Measurements from ENCODE around the gene CFH.
"Not testable (repeated sequence)": the region's sequence is repeated elsewhere in the genome, so short reads cannot be mapped to it uniquely, and the experiment has no call there.

Gene CFH

DNA sequence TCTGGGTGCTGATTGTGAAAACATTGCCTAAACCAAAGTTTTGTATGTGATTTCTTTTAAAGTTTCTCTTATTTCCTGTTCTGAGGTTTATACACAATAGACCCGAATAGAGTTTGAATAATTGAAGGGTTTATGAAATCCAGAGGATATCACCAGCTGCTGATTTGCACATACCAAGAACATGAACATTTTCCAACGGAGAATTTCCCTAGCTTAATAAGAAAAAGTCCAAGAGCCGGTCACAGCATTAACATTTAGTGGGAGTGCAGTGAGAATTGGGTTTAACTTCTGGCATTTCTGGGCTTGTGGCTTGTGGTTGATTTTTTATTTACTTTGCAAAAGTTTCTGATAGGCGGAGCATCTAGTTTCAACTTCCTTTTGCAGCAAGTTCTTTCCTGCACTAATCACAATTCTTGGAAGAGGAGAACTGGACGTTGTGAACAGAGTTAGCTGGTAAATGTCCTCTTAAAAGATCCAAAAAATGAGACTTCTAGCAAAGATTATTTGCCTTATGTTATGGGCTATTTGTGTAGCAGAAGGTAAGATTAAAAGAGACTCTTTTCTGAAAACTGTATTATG, at the start of gene CFH:
TSS of gene CFH (plus strand) at position 407 of the 579 bp plus-strand sequence. CDS start at position 482, 75 bp downstream.
- no peak for DNase-seq

DNA sequence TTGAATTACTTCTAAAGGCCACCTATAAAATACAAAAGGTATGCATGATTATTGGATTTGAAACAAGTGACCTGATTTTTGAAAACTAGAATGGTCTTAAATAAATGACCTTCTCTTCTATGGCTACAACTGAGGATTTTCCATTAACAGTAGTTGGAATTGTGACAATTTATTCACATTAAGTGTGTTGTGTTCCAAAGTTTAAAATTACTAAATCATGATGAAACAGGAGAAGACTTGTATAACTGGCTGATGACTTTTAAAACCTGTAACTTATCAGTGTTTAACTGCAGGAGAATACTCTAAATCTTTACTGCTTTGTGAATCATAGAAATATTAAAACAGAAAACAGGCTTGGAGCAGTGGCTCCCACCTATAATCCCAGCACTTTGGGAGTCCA, 48.2 kb upstream of the CFH start:
- no peak for DNase-seq

DNA sequence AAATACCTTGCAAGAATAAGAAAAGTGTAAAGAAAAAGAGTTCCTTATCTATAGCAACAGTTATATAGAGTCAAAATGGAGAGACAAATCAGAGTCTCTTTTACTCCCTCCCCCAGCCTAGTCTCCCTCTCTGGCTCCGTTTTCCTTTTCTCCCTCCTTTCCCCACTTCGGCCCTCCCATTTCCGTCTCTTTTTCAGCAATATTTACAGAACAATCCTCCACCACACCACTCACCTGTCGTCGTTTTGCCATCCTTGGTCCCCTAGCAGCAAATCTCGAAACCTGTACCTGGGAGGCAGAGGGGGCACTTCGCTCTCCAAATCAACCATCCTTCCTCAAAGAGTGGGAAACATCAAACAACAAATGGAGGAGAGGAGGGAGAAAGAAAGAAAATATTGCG, 43.9 kb upstream of the CFH start:
- DNase-seq = no peak

DNA sequence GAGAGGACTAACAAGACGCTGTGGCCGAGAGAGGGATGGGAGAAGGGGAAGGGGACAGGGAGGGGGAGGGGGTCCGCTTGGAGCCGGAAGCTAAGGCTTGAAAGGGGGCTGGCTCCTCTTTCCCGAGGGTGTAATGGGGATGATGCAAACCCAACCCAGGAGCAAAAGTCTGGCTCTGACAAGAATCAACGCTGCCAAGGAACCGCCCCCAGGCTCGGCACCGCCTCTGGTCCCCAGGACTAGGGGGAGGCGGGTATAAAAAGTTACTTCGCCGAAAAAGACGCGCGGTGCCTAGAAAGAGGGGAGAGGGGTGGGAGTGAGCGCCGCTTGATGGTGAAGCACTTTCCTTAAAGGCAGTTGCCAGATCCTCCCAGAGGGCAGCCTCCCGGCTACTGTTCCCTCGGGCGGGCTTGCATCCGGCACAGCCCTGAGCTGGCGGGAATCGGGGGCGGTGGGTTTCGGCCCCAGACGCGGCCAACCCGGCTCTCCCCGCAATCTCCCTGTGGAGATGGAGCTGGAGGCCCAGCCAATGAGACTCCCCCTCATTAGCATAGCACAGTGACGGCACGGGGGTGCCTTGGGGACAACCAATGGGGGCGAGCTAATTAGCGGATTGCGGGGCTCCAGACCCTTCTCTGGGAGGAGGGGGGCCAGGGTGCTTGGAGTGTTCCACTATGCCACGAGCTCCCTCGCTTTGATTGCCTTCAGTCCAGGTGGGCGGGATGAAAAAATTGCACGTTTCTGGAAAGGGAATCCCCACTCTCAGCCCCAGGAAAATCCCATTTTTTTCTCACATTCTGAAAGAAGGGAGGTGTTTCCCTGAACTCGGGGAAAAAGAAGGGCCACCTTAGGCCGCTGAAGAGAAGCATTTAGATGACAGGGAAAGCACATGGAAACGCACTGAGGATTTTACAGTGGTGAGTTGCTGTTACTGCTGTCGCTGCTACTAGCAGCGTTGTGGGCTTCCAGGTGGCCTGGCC, 43.2 kb upstream of the CFH start, which contains the start of gene KCNT2:
TSS of gene KCNT2 (minus strand) at position 51 of the 980 bp plus-strand sequence. CDS start 131 bp downstream, outside the sequence.
- DNase-seq = peak; percentile 28

DNA sequence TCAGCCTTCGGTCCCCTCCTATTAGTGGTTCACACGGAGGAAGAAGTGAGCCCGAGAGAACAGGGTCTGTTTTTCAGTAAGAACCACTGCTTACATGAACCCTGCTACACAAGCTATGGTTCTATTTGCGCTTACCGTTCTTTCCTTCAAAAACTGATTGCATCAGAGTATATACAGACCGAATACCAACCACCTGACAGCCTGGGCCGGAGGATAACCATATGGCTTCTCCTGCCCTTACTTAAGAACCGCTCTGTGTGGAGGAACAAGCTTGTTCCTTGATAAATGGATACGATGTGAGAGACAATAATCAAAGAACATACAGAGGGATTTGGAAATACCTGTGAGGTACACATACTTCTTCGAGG, 42.5 kb upstream of the CFH start:
- DNase-seq = no peak

DNA sequence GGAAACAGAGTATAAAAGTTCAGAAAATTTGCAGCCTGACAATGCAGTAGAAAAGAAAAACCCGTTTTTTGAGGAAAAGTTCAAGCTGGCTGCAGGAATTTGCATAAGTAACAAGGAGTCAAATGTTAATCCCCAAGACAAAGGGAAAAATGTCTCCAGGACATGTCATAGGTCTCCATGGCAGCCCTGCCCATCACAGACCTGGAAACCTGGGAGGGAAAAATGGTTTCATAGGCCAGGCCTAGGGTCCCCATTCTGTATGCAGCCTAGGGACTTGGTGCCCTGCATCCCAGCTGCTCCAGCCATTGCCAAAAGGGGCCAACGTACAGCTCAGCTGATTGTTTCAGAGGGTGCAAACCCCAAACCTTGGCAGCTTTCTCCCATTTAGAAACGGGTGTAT, 40.0 kb upstream of the CFH start:
- DNase-seq = no peak

DNA sequence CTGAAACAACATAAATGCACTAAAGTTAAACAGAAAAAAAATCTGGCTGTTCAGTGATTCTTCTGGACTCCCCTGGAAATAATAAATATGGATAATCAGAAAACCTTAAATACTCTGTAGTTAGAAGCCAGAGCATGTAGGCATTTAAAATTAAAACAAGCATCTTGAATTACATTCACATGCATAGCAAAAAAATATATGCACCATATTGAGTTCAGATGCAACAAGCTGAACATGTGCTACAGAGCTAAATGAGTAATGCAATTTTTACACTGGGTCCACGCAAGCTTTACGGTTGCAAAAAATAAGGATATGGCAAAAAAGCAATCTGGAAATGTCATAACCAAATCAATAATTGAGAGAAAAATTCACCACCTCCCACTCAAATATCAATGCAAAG, 32.1 kb upstream of the CFH start:
- DNase-seq = no peak

DNA sequence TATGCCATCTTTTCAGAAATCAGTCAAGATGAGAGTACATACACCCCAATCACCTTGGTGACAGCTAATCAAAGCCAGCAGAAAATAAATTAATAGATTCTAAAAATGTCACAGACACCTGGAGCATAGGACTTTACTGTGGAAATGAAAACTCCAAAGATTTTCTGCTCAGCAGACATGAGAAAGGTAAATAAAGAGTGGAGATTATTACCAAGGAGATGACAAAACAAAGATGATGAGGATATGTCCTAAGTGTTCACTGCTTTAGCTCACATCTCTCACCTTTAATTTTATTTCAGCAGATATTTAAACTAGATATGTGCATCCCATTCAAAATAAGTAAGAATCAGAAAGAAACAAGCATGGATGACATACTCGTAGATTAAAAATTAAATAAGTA, 28.8 kb upstream of the CFH start:
- no peak for DNase-seq

DNA sequence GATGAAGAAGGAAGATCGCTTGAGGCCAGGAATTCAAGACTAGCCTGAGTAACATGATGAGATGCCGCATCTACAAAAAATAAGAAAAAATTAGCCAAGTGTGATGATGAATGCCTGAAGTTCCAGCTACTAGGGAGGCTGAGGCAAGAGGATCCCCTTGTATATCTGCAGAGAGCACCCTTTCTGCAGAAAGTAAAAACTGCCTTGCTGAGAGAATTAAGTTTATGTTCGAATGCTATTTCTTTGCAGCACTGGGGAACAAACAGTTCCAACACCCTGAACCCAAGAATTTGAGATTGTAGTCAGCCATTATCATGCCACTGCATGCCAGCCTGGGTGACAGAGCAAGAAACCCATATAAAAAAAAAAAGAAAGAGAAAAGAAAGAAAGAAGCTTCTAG, 23.0 kb upstream of the CFH start:
- DNase-seq = no peak

DNA sequence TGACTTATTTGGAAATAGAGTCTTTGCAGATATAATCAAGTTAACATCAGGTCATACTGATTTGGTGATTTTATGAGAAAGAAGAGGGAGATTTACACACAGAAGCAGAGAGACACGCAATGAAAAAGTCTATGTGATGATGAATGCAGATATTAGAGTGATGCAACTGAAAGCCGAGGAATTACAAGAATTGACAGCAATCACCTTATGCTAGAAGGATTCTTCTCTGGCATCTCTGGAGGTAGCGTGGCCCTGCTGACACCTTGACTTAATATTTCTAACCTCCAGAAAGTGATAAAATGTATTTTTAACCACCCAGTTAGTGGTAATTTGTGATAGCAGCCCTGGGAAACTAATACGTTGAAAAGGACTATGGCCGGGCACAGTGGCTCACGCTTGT, 14.2 kb upstream of the CFH start:
- DNase-seq = no peak

DNA sequence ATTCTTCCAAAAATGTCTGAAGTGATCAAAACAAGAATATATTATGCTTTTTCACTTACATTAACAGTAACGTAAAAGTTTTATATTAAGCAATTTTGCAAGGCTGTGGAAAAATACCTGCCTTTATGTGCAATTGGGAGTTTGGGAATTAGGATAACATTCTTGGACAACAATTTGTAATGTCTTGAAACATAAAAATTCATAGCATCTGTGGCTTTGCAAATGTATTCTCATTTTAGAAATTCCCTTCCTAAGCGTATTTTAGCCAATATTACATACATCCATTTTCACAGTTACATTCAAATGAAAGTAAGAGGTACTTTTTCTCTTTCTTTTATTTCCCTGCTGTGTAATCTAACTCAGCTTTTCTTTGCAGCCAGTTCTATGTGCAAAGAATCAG, 13.4 kb upstream of the CFH start:
- DNase-seq = no peak

DNA sequence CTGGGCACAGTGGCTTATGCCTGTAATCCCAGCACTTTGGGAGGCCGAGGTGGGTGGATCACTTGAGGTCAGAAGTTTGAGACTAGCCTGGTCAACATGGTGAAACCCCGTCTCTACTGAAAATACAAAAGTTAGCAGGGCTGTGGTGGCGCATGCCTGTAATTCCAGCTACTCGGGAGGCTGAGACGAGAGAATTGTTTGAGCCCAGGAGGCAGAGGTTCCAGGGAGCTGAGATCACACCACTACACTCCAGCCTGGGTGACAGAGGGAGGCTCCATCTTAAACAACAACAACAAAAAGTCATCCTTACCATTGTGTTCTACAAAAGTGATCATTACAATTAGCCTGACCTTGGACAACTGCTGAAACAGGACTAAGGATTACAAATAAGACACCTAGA, 12.6 kb upstream of the CFH start:
- not testable (repeated sequence) for DNase-seq

DNA sequence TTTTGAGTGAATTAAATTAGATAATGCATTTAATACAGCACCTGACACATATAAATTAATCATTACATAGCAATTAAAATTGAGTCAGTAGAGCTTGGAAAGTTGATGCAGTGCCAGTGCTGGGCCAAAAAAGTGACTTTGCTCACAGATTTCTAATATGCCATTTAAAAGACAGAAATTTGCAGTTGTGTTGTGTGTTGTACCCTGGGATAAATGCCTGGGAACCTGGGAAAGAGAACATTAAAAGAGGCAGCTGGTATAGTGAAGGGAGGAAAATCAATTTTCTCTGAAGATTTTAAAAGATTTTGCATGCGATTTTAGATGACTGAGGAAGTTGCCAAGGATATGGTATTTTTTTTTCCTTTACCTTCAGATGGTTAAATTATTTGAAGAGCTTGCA, 10.9 kb upstream of the CFH start:
- no peak for DNase-seq

DNA sequence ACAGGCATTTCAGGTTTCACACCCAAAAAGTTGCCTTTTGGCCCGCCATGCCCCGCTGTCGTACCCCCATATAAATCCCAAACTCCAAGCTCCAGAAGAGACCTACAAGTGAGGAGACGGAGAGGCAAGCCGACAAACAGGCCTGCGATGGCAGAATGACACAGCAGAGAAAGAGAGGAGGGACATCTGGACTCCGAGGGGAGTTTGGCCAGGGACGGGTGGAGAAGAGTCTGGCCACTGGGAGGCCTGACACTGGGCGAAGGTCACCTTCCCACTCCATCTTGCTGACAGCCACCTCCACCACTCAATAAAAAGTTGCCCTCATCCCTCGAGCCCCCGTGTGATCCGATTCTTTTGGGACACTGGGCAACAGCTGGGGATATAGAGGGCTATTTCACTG, 1.9 kb upstream of the CFH start:
- no peak for DNase-seq

DNA sequence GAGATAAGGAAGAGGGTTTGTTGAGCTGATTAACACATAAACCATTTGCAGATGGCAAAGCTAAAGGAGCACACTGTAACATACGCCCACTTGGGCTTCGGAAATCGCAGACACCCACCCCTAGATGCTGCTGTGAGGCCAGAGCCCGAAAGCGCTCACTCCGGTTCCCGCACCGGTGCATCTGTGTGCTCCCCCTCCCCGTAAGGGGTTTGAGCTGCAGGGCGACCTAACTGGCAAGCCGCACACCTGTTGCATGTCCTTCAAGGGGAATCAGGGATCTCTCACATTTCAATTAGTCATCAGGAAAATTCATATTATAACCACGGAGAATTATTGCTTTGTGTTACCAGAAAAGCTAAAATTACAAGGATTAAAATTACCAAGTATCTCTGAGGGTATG, 1.4 kb upstream of the CFH start:
- DNase-seq = no peak

DNA sequence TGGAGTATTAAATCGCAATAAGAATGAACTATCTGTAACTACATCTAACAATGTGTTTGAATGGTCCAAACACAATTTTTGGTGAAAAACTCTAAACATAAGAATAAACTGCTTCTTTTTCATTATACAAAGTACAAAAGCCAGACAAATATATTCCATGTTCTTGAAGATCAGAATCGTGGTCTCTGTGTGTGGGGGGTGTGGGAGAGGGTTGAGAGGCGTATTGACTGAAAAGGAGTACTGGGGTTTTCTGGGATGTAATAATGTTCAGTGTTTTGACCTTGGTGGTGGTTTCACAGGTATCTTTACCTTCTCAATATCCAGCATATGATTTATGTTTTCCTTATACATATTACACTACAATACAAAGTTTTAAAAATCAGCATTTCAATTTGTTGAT, 764 bp upstream of the CFH start:
- no peak for DNase-seq

DNA sequence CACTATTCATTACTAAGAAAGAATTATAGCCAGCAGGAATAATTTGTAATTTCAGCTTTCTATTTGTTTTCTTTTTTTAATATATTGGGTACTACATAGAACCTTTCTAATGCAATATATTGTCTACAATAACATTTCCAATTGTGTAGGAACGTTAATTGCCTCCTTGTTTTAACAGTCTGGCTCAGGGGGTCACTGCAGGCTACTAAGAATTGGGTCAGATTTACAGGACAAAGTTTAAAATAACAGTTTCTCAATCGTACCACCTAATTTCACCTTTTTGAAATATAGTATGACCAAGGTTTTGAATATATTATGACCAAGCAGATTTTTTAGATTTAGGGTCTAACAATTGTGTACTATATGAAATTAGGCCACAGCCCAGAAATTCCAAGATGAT, 2.4 kb downstream of the CFH start:
- no peak for DNase-seq

DNA sequence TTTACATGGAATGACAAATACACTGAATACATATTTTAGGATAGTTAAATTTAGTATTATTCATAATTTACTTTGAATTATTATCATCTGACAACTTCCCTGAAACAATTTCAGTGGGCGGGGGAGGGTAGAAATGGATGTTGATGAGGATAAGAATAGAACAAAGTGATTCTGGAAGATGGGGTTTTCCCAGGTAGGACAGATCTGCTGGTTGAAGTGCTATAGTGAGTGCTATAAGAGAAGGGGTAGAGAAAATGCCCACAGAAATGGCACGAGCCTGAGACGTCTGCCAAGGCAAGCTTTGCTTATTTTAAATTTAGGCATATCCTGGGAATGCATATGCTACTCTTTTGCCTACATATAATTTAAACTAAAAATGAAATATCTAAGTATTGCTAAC, 3.2 kb downstream of the CFH start:
- DNase-seq = no peak

DNA sequence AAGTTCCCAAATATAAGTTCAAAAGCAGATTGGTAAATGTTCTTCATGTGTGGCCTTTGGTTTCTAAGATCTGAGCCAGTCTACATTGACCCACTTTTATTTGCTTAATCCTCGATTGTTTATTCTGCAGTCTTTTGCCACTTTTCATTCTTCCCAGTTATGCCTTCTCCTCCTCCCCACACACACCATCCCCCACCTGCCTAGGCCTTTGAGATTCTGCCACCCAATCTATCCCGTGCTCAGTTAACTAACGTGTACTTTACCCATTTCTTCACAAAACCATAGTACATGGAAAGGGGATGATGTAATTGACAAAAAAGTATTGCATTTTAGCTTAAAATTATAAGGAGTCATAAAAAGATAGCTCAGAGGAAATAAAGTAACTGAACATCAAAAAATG, 3.7 kb downstream of the CFH start:
- DNase-seq = no peak

DNA sequence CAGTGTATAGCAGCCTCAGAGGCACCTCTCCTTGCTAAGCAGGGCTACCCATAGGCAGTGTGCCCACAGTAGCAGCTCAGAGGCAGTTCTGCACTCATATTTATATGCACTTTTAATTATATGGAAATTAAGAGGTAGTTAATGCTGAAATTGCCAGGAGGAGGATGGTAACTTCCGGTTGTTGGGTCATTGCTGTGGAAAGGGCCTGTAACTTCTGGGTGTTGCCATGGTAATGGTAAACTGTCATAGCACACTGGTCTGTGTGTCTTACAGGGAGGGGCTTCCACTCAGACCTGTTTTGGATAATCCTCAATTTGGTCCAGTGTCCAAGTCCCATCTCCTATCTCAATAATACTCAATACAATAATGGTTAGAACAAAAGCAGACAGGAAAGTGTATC, 7.6 kb downstream of the CFH start:
- no peak for DNase-seq

DNA sequence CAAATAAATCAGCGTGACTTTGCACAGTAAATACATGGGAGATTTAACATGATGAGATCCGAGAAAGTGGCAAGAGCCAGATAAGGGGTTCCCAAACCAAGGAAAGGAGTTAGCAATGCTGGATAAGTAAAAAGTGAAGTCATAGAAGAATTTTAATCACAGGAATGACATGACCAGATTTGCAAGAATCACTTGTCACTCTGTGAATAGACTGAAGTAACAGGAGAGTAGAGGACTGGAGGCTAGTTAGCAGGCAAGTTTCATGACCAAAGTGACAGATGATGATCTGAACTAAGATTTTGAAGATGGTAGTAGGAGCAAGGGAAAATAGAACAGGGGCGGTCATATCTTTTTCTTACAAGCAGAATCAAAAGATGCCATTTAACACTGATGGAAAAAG, 8.4 kb downstream of the CFH start:
- DNase-seq = no peak

DNA sequence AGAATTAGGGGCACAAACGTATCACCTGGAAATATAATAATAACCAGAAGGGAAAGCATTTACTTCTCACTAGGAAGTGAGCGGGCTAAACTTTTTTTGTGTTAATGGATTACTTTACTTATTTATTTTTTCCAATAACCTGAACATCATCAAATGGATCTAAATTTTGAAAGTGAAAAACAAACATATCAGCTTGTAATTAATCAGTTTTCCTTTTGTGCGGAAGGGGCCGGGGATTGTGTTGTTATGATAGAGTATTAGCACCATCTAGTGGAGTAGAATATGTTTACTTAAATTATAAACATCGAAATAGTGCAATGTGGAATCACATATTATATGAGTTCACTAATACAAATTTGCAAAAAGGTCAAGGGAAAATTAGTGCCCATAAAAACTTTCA, 9.0 kb downstream of the CFH start:
- peak; percentile 19 for DNase-seq

DNA sequence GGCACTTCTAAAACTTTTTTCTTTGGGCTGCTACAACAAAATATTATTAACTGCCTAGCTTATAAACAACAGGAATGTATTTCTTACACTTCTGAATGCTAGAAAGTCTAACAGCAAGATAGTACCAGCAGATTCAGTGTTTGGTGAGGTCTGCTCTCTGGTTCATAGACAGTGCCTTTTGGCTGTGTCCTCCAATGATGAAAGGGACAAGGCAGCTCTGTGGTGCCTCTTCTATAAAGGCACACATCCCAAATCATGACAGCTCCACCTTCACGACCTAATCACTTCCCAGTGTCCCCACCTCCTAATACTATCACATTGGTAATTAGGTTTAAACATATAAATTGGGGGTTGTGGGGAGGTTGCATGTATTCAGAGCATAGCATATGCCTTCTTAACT, 9.5 kb downstream of the CFH start:
- no peak for DNase-seq

DNA sequence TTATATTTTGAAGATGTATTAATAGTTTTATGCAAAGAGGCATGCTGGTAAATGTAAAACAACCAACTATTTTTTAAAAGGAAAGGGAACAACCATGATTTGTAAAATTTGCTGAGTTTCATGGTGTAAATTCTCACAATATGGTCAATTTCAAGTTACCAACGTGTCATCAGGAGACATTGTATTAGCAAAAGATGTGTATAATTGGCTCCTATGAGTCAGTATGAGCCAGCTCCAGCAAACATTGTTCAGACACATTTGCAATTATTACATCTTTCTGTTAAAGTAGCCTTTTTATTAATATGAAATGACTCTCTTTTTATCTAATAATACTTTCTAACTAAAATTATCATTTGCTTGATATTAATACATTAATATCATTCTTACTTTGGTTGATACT, 15.3 kb downstream of the CFH start:
- no peak for DNase-seq

DNA sequence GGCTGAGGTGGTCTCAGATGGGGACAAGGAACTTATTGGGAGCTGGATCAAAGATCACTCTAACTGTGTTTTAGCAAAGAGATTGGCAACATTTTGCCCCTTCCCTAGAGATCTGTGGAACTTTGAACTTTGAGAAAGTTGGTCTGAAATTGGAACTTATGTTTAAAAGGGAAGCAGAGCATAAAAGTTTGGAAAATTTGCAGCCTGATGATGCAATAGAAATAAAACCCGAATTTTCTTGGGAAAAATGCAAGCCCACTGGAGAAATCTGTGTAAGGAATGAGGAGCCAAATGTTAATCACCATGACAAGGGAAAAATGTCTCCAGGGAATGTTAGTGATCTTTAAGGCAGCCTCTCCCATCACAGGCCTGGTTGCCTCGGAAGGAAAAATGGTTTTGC, 17.2 kb downstream of the CFH start:
- DNase-seq = no peak
